DND-41 (cell line): ENCODE data around the gene IL17RB.

Source experiments
- ATAC-seq: fragments of 200-7000 bp; cut with Tn5 transposase; 3 replicates; pipeline ENCODE4 v1.9.1; 2021; ENCODE audit warnings: low read depth; ENCODE audit not compliant: insufficient read depth
- DNase-seq: peaks from one replicate; pipeline ENCODE4 v3.0.0-alpha.2; 2020
- H2AFZ ChIP-seq: 2 replicates; pipeline ENCODE4 v1.6.0; 2012; ENCODE audit warnings: low read depth, low read length
- H3K27ac ChIP-seq: 2 replicates; pipeline ENCODE4 v1.5.1; 2012; ENCODE audit warnings: low read length, inconsistent platforms
- H3K27me3 ChIP-seq: fragments of 200-600 bp; sonication (generic); 2 replicates; pipeline ENCODE4 v1.6.0; 2012; ENCODE audit warnings: low read length, mild to moderate bottlenecking, inconsistent platforms; ENCODE audit not compliant: insufficient read depth, poor library complexity
- H3K36me3 ChIP-seq: 2 replicates; pipeline ENCODE4 v1.5.1; 2012; ENCODE audit warnings: low read length, inconsistent platforms; ENCODE audit not compliant: insufficient read depth
- H3K4me1 ChIP-seq: 2 replicates; pipeline ENCODE4 v1.5.1; 2012; ENCODE audit warnings: mild to moderate bottlenecking, low read length; ENCODE audit not compliant: insufficient read depth
- H3K4me2 ChIP-seq: 2 replicates; pipeline ENCODE4 v1.6.0; 2012; ENCODE audit warnings: mild to moderate bottlenecking, moderate library complexity, low read length, inconsistent platforms; ENCODE audit not compliant: insufficient read depth
- H3K4me3 ChIP-seq, 2 experiments: fragments of 200-600 bp in 1 of 2; shearing (Covaris generic) in 1 of 2; 2 replicates each; pipeline ENCODE4 v1.5.1; 2012 to 2016; ENCODE audit warnings: inconsistent platforms in 2 of 2, low read length in 2 of 2, mild to moderate bottlenecking in 2 of 2, low read depth in 1 of 2, moderate library complexity in 1 of 2
- H3K79me2 ChIP-seq: 2 replicates; pipeline ENCODE4 v1.6.0; 2012; ENCODE audit warnings: low read length, inconsistent platforms; ENCODE audit not compliant: insufficient read depth
- H3K9ac ChIP-seq: 2 replicates; pipeline ENCODE4 v1.6.0; 2012; ENCODE audit warnings: low read depth, mild to moderate bottlenecking, inconsistent platforms, low read length, moderate library complexity
- H3K9me3 ChIP-seq: 2 replicates; pipeline ENCODE4 v1.5.1; 2012; ENCODE audit warnings: low read length, moderate library complexity, mild to moderate bottlenecking, inconsistent platforms; ENCODE audit not compliant: insufficient read depth, severe bottlenecking
- H4K20me1 ChIP-seq: 2 replicates; pipeline ENCODE4 v1.6.0; 2012; ENCODE audit warnings: low read length; ENCODE audit not compliant: insufficient read depth
- EZH2 ChIP-seq: IDR thresholded peaks from 3 replicates; pipeline ENCODE4 v1.6.1; 2012; ENCODE audit warnings: borderline replicate concordance, low read depth, mild to moderate bottlenecking, moderate library complexity, low read length, inconsistent platforms; ENCODE audit not compliant: severe bottlenecking
- TF ChIP-seq, protein P1 (sequence below): IDR thresholded peaks from 2 replicates; pipeline ENCODE4 v1.5.1; 2012; ENCODE audit warnings: borderline replicate concordance, low read length, moderate library complexity, mild to moderate bottlenecking; ENCODE audit not compliant: poor library complexity, severe bottlenecking; ENCODE audit errors: extremely low read depth

IL17RB gene

DNA sequence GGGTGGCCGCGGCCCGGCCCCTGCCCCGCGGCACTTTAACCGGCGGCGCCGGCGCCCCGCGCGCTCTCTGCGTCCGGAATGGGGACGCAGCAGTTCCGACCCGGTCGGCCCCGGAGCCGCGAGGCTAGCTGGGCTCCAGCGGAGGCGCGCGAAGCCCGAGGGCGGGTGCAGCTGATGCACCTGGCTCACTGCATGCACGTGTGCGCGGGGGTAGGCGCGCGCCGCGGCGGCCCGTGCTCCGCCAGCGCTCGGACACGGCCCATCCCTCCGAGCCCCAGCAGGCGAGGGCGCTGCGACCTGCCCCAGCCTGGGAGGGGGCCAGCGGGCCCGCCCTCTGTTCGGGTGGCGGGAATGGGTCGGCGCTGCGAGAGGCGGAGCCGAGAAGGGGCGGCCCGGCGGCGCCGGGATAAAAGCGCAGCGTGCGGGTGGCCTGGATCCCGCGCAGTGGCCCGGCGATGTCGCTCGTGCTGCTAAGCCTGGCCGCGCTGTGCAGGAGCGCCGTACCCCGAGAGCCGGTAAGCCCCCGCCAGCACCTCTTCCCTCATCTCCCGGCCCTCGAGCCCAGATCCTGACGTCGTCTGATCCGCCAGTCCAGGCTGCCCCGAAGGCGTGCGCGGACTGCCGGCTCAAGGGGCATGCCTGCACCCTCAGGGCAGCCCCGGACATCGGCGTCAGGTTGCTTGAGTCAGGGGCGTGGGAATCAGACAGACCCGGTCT lies at the start of gene IL17RB, which contains the start of gene CHDH:
IL17RB (plus strand) TSS at position 435 of the 717 bp plus-strand sequence; CDS start at position 456, 21 bp downstream.
CHDH (minus strand) TSS at position 286 of the 717 bp plus-strand sequence. CDS start 22,411 bp downstream, outside the sequence.
- no peaks in the 10 kb centered on the region for H3K27me3 ChIP-seq
- TF ChIP-seq, protein P1, sequence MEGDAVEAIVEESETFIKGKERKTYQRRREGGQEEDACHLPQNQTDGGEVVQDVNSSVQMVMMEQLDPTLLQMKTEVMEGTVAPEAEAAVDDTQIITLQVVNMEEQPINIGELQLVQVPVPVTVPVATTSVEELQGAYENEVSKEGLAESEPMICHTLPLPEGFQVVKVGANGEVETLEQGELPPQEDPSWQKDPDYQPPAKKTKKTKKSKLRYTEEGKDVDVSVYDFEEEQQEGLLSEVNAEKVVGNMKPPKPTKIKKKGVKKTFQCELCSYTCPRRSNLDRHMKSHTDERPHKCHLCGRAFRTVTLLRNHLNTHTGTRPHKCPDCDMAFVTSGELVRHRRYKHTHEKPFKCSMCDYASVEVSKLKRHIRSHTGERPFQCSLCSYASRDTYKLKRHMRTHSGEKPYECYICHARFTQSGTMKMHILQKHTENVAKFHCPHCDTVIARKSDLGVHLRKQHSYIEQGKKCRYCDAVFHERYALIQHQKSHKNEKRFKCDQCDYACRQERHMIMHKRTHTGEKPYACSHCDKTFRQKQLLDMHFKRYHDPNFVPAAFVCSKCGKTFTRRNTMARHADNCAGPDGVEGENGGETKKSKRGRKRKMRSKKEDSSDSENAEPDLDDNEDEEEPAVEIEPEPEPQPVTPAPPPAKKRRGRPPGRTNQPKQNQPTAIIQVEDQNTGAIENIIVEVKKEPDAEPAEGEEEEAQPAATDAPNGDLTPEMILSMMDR: no peak
- no peak for TF ChIP-seq EZH2
- no peak within 1 kb of the TSS for H3K4me2 ChIP-seq
- H3K36me3 ChIP-seq: no peaks in the 10 kb centered on the region
- no peak for ATAC-seq
- H3K4me3 ChIP-seq: no peak within 1 kb of the TSS
- H4K20me1 ChIP-seq: no peaks in the 10 kb centered on the region
- H2AFZ ChIP-seq: no peak within 1 kb of the TSS
- DNase-seq: no peak
- H3K79me2 ChIP-seq: no peaks in the 10 kb centered on the region
- H3K9me3 ChIP-seq: no peaks in the 10 kb centered on the region
- H3K9ac ChIP-seq: no peak within 1 kb of the TSS
- H3K27ac ChIP-seq: no peak within 1 kb of the TSS
- no peaks in the 10 kb centered on the region for H3K4me1 ChIP-seq

GRCh38 chr3:53798144-53798543 lies 48.2 kb upstream of the IL17RB start:
- H3K79me2 ChIP-seq: no peaks in the 10 kb centered on the region
- no peak overlapping the region for H2AFZ ChIP-seq
- H3K4me3 ChIP-seq: no peak overlapping the region
- DNase-seq (no peak), ATAC-seq (no peak)
- no peaks in the 10 kb centered on the region for H3K36me3 ChIP-seq
- peaks cover 7% of the 10 kb centered on the region for H3K27me3 ChIP-seq
- H3K9me3 ChIP-seq: no peaks in the 10 kb centered on the region
- H3K27ac ChIP-seq: no peak overlapping the region
- TF ChIP-seq, protein P1: no peak
- TF ChIP-seq EZH2: no peak
- no peaks in the 10 kb centered on the region for H4K20me1 ChIP-seq
- no peaks in the 10 kb centered on the region for H3K4me1 ChIP-seq
- no peak overlapping the region for H3K4me2 ChIP-seq
- no peak overlapping the region for H3K9ac ChIP-seq

- peaks cover 7% of the 10 kb centered on the region for H3K27me3 ChIP-seq
- H3K27ac ChIP-seq: no peak overlapping the region
- no peak overlapping the region for H3K9ac ChIP-seq
- no peaks in the 10 kb centered on the region for H3K79me2 ChIP-seq
- no peaks in the 10 kb centered on the region for H3K36me3 ChIP-seq
- H3K9me3 ChIP-seq: no peaks in the 10 kb centered on the region
- DNase-seq (no peak), ATAC-seq (no peak)
- no peak overlapping the region for H3K4me2 ChIP-seq
- no peak overlapping the region for H3K4me3 ChIP-seq
- H3K4me1 ChIP-seq: no peaks in the 10 kb centered on the region
- TF ChIP-seq, protein P1: no peak
- no peaks in the 10 kb centered on the region for H4K20me1 ChIP-seq
- no peak overlapping the region for H2AFZ ChIP-seq
These were observed 47.0 kb upstream of the IL17RB start for GRCh38 chr3:53799338-53799865.
